ENCODE data around the gene PPM1L.

Gene PPM1L

DNA sequence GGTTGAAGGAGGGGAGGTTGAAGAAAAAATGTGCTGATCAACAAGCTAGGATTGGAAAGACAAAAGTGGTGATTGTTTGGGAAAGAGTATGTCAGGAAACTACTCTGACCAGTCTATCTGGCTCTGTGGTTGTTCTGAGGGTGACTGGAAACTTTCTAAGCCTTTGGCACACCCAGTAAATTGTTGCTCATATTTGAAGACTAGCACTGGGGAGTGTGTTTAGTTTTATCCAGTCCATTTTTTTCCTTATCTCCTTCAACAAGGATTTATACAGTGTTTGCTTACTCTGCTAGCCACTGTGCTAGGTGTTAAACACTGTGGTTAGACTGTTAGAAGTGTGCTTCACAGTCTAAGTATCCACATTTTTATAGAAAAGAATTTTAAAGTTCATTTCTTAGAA, 28.8 kb downstream of the PPM1L start:
- Histone ChIP-seq H3K9ac (ENCODE audit: low read length in 2 of 2) (no peak overlapping the region), H3K4me3 (ENCODE audit: low read length in 2 of 2) (no peak overlapping the region), H3K27ac (ENCODE audit: low read length) (no peak overlapping the region), H3K9me3 (ENCODE audit: control insufficient read depth in 2 of 2, low read length in 2 of 2) (no peaks in the 10 kb centered on the region), H3K36me3 (ENCODE audit: control insufficient read depth in 2 of 2, insufficient read depth in 2 of 2, low read length in 2 of 2) (no peaks in the 10 kb centered on the region), H3K4me1 (ENCODE audit: control insufficient read depth, insufficient read depth, low read length) (peaks cover 13% of the 10 kb centered on the region), H3K27me3 (ENCODE audit: control insufficient read depth in 1 of 2, insufficient read depth in 2 of 2, low read length in 2 of 2) (no peaks in the 10 kb centered on the region)

DNA sequence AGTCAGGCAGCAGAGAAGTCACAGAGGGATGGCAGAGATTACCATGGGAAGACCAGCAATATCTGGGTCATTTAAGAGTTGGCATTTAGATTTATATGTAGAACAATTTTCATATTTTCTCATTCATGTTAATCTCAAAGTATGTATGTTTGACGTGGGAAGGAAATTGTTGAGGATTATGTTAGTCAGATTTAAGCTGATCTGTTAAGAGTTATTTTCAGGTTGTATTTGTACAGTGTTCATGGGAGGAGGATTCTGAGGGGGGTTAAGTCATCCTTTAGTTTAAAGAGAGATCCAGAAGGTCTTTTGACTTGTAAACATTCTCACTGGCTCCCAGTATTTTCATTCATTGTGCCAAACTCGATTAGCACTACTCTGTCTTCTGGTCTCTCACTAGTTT, 34.7 kb downstream of the PPM1L start:
- H3K9me3 ChIP-seq (ENCODE audit: control insufficient read depth in 2 of 2, low read length in 2 of 2), result no peaks in the 10 kb centered on the region
- H3K9ac ChIP-seq (ENCODE audit: low read length in 2 of 2), result no peak overlapping the region
- no peaks in the 10 kb centered on the region for H3K4me1 ChIP-seq (ENCODE audit: control insufficient read depth, insufficient read depth, low read length)
- H3K27me3 ChIP-seq (ENCODE audit: control insufficient read depth in 1 of 2, insufficient read depth in 2 of 2, low read length in 2 of 2), result no peaks in the 10 kb centered on the region
- no peak overlapping the region for H3K4me3 ChIP-seq (ENCODE audit: low read length in 2 of 2)
- no peaks in the 10 kb centered on the region for H3K36me3 ChIP-seq (ENCODE audit: control insufficient read depth in 2 of 2, insufficient read depth in 2 of 2, low read length in 2 of 2)
- no peak overlapping the region for H3K27ac ChIP-seq (ENCODE audit: low read length)

DNA sequence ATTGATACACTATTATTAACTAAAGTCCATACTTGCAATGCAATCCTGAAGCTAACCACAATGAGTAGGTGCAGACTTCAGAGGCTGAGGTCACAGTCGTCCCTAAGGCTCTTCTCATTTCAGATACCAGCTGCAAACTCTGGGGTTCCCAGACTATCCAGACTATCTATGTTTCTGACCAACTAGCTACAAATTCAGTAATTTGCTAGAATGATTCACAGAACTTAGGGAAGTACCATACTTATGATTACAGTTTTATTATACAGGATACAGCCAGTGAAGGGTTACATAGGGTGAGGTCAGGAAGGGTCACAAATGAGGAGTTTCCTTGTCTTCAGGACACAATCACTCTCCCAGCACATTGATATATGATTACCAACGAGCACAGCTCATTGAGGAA, 36.5 kb downstream of the PPM1L start:
- no peak overlapping the region for H3K4me3 ChIP-seq (ENCODE audit: low read length in 2 of 2)
- H3K27me3 ChIP-seq (ENCODE audit: control insufficient read depth in 1 of 2, insufficient read depth in 2 of 2, low read length in 2 of 2), result no peaks in the 10 kb centered on the region
- H3K4me1 ChIP-seq (ENCODE audit: control insufficient read depth, insufficient read depth, low read length), result peaks cover 4% of the 10 kb centered on the region
- no peaks in the 10 kb centered on the region for H3K36me3 ChIP-seq (ENCODE audit: control insufficient read depth in 2 of 2, insufficient read depth in 2 of 2, low read length in 2 of 2)
- H3K9ac ChIP-seq (ENCODE audit: low read length in 2 of 2), result no peak overlapping the region
- H3K27ac ChIP-seq (ENCODE audit: low read length), result no peak overlapping the region
- H3K9me3 ChIP-seq (ENCODE audit: control insufficient read depth in 2 of 2, low read length in 2 of 2), result no peaks in the 10 kb centered on the region

DNA sequence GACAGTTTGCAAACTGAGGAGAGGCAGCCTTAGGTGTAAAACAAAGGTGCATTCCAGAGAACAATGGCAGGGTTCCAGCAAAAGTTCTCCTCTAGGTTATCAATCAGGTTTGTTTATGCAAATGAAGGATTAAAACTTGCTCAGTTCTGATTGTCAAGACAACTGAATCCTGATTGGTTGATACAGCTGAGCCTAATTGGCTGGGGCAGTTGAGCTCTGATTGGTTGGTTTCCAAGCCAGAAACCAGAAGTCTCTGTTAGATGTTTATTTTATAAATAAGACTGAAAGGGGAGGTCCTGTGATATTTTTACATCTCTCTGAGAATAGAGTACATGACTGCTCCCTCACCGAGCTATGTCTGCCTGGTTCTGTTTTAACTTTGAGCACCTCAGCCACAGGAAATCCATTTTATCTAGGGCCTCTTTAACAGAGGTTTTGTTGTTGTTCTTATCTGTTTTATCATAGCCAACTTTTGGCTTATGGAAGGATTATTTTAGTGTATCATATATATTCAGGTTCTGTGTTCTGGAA, 37.8 kb downstream of the PPM1L start:
- no peaks in the 10 kb centered on the region for H3K27me3 ChIP-seq (ENCODE audit: control insufficient read depth in 1 of 2, insufficient read depth in 2 of 2, low read length in 2 of 2)
- H3K36me3 ChIP-seq (ENCODE audit: control insufficient read depth in 2 of 2, insufficient read depth in 2 of 2, low read length in 2 of 2), result no peaks in the 10 kb centered on the region
- no peak overlapping the region for H3K9ac ChIP-seq (ENCODE audit: low read length in 2 of 2)
- H3K4me3 ChIP-seq (ENCODE audit: low read length in 2 of 2), result no peak overlapping the region
- H3K27ac ChIP-seq (ENCODE audit: low read length), result no peak overlapping the region
- H3K9me3 ChIP-seq (ENCODE audit: control insufficient read depth in 2 of 2, low read length in 2 of 2), result no peaks in the 10 kb centered on the region
- H3K4me1 ChIP-seq (ENCODE audit: control insufficient read depth, insufficient read depth, low read length), result peaks cover 4% of the 10 kb centered on the region

DNA sequence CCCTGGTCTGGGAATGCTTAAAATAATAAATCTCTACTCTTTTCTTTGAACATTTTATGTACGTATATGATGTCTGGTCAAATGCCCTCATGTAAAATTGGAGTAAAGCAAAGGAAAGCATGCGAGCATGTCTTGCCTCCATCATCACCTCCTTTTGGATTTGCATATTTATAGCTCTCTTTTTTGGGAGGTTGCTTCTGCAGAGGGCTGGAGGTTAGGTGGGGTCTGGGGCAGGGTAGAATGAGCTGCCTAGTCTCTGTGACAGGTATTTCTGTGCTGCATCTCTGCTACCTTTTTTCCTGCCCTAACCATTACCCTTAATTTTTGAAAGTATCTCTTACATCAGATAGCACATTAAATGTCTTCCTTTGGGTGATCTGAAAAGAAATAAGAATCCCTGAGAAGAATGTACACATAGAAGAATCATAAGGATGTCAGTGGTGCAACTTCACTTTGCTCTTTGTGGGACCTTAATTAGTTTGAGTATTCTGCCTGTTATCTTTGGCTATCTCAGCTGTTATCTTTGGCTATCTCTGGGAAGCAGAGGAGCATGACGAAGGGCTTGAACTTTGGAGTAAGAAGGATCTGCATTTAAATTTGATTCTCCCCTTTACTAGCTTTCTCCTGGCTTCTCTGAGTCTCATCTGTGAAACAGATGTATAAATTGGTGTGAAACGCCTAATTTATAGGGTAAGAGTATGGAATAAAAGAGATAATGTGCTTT, 40.2 kb downstream of the PPM1L start:
- H3K9ac ChIP-seq (ENCODE audit: low read length in 2 of 2), result no peak overlapping the region
- H3K27ac ChIP-seq (ENCODE audit: low read length), result no peak overlapping the region

DNA sequence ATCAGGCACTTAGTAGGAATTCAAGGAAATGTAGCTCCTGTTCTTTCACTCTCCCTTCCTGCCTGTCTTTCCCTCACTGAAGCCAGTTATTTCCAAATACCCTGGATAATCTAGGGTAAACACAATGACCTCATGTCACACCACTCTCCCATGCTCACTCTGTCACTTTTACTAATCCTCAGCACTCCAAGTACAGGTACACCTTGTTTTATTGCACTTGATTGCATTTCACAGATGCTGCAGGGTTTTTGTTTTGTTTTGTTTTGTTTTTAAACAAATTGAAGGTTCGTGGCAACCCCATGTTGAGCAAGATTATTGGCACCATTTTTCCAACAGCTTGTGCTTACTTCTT, 40.8 kb downstream of the PPM1L start:
- Histone ChIP-seq H3K4me3 (ENCODE audit: low read length in 2 of 2) (no peak overlapping the region), H3K9me3 (ENCODE audit: control insufficient read depth in 2 of 2, low read length in 2 of 2) (no peaks in the 10 kb centered on the region), H3K4me1 (ENCODE audit: control insufficient read depth, insufficient read depth, low read length) (peaks cover 11% of the 10 kb centered on the region), H3K27ac (ENCODE audit: low read length) (no peak overlapping the region), H3K36me3 (ENCODE audit: control insufficient read depth in 2 of 2, insufficient read depth in 2 of 2, low read length in 2 of 2) (no peaks in the 10 kb centered on the region), H3K9ac (ENCODE audit: low read length in 2 of 2) (no peak overlapping the region), H3K27me3 (ENCODE audit: control insufficient read depth in 1 of 2, insufficient read depth in 2 of 2, low read length in 2 of 2) (no peaks in the 10 kb centered on the region)

More for the DNA sequence above, 40.2 kb downstream of the PPM1L start:
- Histone ChIP-seq H3K27me3 (ENCODE audit: control insufficient read depth in 1 of 2, insufficient read depth in 2 of 2, low read length in 2 of 2) (no peaks in the 10 kb centered on the region), H3K36me3 (ENCODE audit: control insufficient read depth in 2 of 2, insufficient read depth in 2 of 2, low read length in 2 of 2) (no peaks in the 10 kb centered on the region), H3K9me3 (ENCODE audit: control insufficient read depth in 2 of 2, low read length in 2 of 2) (no peaks in the 10 kb centered on the region), H3K4me1 (ENCODE audit: control insufficient read depth, insufficient read depth, low read length) (peaks cover 5% of the 10 kb centered on the region), H3K4me3 (ENCODE audit: low read length in 2 of 2) (no peak overlapping the region)

DNA sequence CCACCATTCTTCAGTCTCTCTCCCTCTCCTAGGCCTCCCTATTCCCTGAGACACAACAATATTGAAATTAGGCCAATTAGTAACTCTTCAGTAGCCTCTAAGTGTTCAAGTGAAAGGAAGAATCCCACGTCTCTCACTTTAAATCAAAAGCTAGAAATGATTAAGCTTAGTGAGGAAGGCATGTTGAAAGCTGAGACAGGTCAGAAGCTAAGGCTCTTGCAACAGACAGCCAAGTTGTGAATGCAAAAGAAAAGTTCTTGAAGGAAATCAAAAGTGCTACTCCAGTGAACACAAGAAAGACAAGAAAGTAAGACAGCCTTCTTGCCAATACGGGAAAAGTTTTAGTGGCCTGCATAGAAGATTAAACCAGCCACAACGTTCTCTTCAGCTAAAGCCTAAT, 41.3 kb downstream of the PPM1L start:
- peaks cover 16% of the 10 kb centered on the region for H3K4me1 ChIP-seq (ENCODE audit: control insufficient read depth, insufficient read depth, low read length)
- no peaks in the 10 kb centered on the region for H3K36me3 ChIP-seq (ENCODE audit: control insufficient read depth in 2 of 2, insufficient read depth in 2 of 2, low read length in 2 of 2)
- no peaks in the 10 kb centered on the region for H3K27me3 ChIP-seq (ENCODE audit: control insufficient read depth in 1 of 2, insufficient read depth in 2 of 2, low read length in 2 of 2)
- H3K9me3 ChIP-seq (ENCODE audit: control insufficient read depth in 2 of 2, low read length in 2 of 2), result no peaks in the 10 kb centered on the region
- no peak overlapping the region for H3K27ac ChIP-seq (ENCODE audit: low read length)
- H3K4me3 ChIP-seq (ENCODE audit: low read length in 2 of 2), result no peak overlapping the region
- H3K9ac ChIP-seq (ENCODE audit: low read length in 2 of 2), result no peak overlapping the region

DNA sequence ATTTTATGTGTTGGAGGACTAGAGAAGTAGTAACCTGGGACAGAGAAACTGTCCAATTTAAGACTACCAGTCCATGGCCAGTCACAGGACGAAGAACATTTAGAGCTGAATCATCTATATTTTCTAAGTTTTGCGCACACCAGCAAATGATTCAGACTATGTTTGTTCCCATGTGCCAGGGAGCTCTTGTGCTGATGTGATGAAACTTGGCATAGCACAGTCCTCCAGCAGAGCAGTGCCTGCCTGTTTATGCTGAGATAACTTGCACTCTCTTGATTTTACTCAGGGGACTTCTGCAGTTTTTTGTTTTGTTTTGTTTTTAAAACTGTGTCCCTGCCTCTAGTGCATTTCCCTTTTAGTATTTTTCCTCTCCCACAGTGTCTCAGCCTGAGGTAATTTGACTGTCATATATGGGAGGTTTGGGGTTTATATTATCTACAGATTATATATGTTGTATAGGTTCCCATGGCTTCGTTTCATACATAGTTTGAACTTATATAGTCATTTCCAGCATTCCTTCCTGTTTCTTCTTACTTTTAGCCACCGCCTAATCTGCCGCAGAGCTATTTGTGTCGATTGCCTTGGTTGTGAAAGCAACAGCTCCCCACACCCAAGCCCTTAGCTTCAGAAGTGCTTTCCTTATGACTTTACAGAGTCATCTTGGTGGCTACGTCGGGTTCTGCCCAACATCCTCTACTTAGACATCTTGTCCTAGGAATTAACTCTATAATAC, 45.5 kb downstream of the PPM1L start:
- Histone ChIP-seq H3K9ac (ENCODE audit: low read length in 2 of 2) (peak overlapping the region; percentile 47 to 68), H3K36me3 (ENCODE audit: control insufficient read depth in 2 of 2, insufficient read depth in 2 of 2, low read length in 2 of 2) (no peaks in the 10 kb centered on the region), H3K27ac (ENCODE audit: low read length) (peak overlapping the region; percentile 87), H3K4me1 (ENCODE audit: control insufficient read depth, insufficient read depth, low read length) (peaks cover 34% of the 10 kb centered on the region), H3K27me3 (ENCODE audit: control insufficient read depth in 1 of 2, insufficient read depth in 2 of 2, low read length in 2 of 2) (no peaks in the 10 kb centered on the region), H3K9me3 (ENCODE audit: control insufficient read depth in 2 of 2, low read length in 2 of 2) (no peaks in the 10 kb centered on the region), H3K4me3 (ENCODE audit: low read length in 2 of 2) (peak overlapping the region; percentile 45 to 69)

DNA sequence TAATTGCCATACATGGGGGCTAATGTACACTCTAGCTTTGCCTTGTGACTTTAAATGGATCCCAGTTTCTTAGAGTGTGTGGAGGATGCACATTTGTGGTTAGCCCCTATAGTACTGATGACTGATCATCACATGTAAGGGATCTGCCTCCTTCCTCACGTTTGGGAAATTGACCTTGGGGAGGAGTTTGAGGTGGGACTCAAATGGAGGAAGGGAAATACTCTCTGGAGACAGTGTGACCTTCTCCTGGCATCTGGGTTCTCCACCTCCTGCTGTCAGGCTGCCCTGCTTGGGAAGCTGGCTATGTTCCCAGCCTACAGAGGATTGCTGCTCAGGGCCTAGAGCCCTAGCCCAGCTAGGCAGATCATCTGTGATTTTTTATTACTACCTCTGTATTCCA, 48.7 kb downstream of the PPM1L start:
- Histone ChIP-seq H3K27me3 (ENCODE audit: control insufficient read depth in 1 of 2, insufficient read depth in 2 of 2, low read length in 2 of 2) (no peaks in the 10 kb centered on the region), H3K36me3 (ENCODE audit: control insufficient read depth in 2 of 2, insufficient read depth in 2 of 2, low read length in 2 of 2) (no peaks in the 10 kb centered on the region), H3K4me1 (ENCODE audit: control insufficient read depth, insufficient read depth, low read length) (peaks cover 49% of the 10 kb centered on the region), H3K9me3 (ENCODE audit: control insufficient read depth in 2 of 2, low read length in 2 of 2) (no peaks in the 10 kb centered on the region), H3K9ac (ENCODE audit: low read length in 2 of 2) (no peak overlapping the region), H3K4me3 (ENCODE audit: low read length in 2 of 2) (no peak overlapping the region), H3K27ac (ENCODE audit: low read length) (peak overlapping the region; percentile 67)

DNA sequence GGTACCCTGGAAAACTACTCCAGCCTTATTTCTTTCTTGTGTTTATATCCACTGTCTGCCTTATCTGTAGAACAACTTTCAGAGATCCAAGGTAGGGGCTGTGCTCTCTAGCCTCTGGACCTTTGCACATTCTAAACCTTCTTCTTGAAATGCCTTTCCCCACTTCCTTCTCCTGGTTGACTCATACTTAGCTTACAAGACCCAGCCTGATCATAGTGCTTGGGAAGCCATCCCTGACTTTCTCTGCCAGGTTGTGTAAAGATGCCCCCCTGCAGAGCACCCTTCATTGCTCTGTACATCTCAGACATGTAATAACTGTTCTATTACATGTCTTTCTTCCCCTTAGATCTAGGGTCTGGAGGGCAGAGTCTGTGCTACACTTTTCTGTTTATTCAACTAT, 50.1 kb downstream of the PPM1L start:
- peak overlapping the region; percentile 46 for H3K27ac ChIP-seq (ENCODE audit: low read length)

DNA sequence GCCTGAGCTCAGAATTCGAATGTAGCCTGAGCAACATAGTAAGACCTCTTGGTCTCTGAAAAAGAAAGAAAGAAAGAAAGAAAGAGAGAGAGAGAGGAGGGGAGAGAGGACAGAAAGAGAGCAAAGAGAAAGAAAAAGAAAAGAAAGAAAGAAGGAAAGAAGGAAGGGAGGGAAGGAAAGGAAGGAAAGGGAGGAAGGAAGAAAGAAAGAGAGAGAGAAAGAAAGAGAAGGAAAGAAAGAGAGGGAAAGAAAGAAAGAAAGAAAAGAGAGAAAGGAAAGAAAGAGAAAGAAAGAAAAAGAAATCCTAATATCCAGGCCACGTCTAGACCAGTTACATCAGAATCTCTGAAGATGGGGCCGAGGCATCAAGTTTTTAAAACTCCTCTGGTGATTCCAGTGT, 50.7 kb downstream of the PPM1L start:
- Histone ChIP-seq H3K9me3 (ENCODE audit: control insufficient read depth in 2 of 2, low read length in 2 of 2) (no peaks in the 10 kb centered on the region), H3K4me3 (ENCODE audit: low read length in 2 of 2) (no peak overlapping the region), H3K27me3 (ENCODE audit: control insufficient read depth in 1 of 2, insufficient read depth in 2 of 2, low read length in 2 of 2) (no peaks in the 10 kb centered on the region), H3K36me3 (ENCODE audit: control insufficient read depth in 2 of 2, insufficient read depth in 2 of 2, low read length in 2 of 2) (no peaks in the 10 kb centered on the region), H3K4me1 (ENCODE audit: control insufficient read depth, insufficient read depth, low read length) (peaks cover 54% of the 10 kb centered on the region), H3K27ac (ENCODE audit: low read length) (peak overlapping the region; percentile 46), H3K9ac (ENCODE audit: low read length in 2 of 2) (no peak overlapping the region)

More for the DNA sequence above, 50.1 kb downstream of the PPM1L start:
- Histone ChIP-seq H3K9me3 (ENCODE audit: control insufficient read depth in 2 of 2, low read length in 2 of 2) (no peaks in the 10 kb centered on the region), H3K9ac (ENCODE audit: low read length in 2 of 2) (no peak overlapping the region), H3K36me3 (ENCODE audit: control insufficient read depth in 2 of 2, insufficient read depth in 2 of 2, low read length in 2 of 2) (no peaks in the 10 kb centered on the region), H3K4me3 (ENCODE audit: low read length in 2 of 2) (no peak overlapping the region), H3K27me3 (ENCODE audit: control insufficient read depth in 1 of 2, insufficient read depth in 2 of 2, low read length in 2 of 2) (no peaks in the 10 kb centered on the region), H3K4me1 (ENCODE audit: control insufficient read depth, insufficient read depth, low read length) (peaks cover 58% of the 10 kb centered on the region)

Data from stomach smooth muscle (tissue), 2 donors.